ENCODE results near the gene FNDC1.

FNDC1 gene

DNA sequence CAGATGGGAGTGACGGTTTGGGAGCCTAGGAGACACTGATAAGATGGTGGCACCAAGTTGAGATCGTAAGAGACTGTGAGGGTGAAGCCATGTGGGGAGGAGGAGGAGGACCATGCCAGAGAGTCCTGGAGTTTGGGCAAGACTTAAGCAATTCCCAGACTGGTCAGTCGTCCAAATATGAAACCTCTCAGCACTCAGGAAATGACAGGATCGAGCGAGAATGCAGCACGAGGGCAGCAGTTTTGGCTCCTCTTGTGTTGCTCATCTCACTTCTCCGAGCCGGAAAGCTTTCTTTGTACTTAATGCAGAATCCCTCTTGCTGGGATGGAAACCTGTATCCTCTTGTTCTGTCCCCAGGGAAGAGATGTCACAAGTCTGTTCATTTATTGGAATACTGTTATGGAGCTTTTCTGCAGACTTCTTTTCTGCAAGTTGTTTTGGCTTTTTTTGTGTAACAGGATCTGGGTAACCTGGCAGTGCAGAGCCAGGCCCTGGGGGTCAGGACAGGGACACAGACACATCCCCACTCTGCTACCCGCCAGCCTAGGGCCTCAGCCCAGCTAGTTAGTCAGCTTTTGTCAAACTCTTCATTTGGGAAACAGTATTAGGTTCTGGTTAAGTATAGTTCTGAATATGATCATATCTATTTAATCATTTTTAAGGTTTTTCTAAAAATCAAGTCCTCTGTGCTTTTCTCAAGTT is 34.3 kb downstream of the FNDC1 start:
- no peak for TF ChIP-seq GATA1 (IDR thresholded peaks at IDR 0.05; ENCODE audit: low read depth, low read length)
- TF ChIP-seq POLR2A (IDR thresholded peaks at IDR 0.05; ENCODE audit: low read length) = no peak
- DNase-seq = no peak

DNA sequence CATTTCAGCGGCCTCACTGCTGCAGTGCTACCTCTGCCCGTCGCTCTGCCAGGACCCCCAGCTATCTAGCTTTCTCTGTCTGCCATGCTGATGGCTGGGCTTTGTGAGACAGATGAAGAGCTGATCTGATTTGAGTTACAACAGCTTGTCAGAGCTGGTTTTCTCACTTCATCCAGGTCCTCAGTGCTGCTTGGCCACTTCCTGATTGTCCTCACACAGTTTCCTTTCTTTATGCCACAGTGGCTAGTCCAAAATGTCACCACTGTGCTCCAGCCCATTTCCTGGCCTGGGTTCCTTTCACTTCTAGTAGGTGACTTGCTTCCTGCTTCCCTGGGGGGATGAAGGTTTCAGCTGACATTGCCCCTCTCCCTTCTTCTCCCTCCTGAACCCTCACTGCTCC is 35.4 kb downstream of the FNDC1 start:
- TF ChIP-seq GATA1 (IDR thresholded peaks at IDR 0.05; ENCODE audit: low read depth, low read length) (no peak), POLR2A (IDR thresholded peaks at IDR 0.05; ENCODE audit: low read length) (no peak)
- no peak for DNase-seq

DNA sequence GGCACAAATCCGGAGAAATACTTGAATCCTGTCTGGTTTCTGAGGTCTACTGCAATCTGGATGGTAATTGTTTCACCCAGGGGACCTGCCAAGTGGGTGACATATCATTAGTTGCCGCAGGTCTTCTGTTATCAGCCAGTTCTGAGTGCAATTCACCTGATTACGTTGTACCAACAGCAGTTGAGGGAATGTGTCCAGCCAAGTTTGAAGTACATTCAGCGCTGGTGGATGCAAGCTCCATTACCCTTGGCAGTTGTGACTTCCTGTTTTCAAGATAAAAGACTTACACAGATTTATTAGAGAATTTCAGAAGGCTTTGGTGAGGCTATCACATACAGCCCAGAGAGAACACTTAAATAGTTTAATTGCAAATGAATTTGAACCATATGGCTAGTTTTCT is 42.8 kb downstream of the FNDC1 start:
- no peak for TF ChIP-seq GATA1 (IDR thresholded peaks at IDR 0.05; ENCODE audit: low read depth, low read length)
- DNase-seq = no peak

DNA sequence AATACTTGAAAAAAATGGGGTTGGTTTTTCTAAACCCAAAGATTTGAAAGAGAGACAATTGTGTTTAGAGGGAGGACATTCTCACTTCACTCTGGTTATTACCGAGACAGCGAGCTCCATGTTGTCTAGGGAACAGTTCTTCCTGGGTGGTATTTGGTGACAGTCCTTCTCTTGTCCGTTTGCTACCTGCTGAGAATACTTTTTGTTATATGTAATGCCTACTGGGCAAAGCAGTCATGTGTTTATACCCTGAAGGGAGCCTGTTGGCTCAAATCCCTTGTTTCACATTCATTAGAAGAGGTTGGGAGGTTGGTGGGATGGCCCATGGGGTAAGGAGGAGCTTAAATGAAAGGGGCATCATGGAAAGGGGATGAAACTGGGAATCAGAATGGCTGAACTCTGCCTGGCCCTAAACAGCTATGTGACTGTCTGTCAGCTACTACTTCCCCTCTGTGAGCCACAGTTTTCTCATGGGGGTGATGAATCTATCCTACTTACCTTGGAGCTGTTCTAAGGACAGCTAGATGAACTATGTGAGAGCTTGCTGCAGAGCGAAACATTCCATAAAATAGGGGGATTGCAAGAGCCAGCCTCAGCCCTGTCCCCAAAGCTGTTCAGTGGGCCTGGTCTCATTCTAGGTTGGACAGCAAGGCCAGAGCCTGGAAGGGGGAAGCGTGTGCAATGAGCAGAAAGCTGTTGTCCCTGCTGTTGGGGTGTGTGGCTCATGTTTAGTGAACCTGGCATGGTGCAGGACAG is 43.5 kb downstream of the FNDC1 start:
- no peak for DNase-seq
- TF ChIP-seq GATA1 (IDR thresholded peaks at IDR 0.05; ENCODE audit: low read depth, low read length) = no peak
- TF ChIP-seq POLR2A (IDR thresholded peaks at IDR 0.05; ENCODE audit: low read length) = no peak

DNA sequence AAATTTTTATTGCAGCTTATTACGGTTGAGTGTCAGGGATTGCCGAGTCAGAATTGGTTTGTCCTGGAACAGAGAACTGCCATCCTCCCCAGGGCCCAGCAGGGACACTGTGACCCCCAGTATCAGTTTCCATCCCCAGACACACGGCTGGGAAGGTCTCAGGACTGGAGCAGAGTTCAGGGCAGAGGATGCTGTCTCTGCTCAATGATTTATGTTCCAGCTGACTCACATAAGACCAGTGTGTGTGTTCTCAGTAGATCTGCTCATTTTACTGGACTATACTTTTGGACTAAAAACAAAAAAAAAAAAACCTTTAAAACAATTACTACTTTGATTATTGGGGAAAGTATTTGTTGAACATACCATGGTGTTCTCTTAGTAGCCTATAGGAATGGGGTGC is 44.2 kb downstream of the FNDC1 start:
- TF ChIP-seq POLR2A (IDR thresholded peaks at IDR 0.05; ENCODE audit: low read length) = no peak
- no peak for TF ChIP-seq GATA1 (IDR thresholded peaks at IDR 0.05; ENCODE audit: low read depth, low read length)
- DNase-seq = no peak

DNA sequence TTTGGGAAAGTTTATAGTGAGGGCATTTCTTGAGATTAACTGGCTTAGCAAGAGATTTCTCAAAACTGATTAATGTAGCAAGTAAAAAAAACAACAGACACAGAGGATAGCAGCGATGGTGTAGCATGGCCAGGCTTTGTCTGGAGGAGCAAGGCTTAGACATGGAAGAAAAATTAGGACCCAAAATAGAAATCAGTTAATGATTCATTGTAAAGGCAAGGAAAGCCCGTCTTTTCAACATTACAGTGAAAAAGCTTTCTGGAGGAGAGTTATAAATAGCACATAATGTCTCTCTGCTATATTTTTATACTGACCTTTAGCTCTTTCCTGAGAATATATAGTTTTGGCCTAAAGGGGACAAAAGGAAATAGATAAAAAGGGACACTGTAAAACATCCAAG is 45.1 kb downstream of the FNDC1 start:
- DNase-seq = no peak
- no peak for TF ChIP-seq POLR2A (IDR thresholded peaks at IDR 0.05; ENCODE audit: low read length)
- no peak for TF ChIP-seq GATA1 (IDR thresholded peaks at IDR 0.05; ENCODE audit: low read depth, low read length)

DNA sequence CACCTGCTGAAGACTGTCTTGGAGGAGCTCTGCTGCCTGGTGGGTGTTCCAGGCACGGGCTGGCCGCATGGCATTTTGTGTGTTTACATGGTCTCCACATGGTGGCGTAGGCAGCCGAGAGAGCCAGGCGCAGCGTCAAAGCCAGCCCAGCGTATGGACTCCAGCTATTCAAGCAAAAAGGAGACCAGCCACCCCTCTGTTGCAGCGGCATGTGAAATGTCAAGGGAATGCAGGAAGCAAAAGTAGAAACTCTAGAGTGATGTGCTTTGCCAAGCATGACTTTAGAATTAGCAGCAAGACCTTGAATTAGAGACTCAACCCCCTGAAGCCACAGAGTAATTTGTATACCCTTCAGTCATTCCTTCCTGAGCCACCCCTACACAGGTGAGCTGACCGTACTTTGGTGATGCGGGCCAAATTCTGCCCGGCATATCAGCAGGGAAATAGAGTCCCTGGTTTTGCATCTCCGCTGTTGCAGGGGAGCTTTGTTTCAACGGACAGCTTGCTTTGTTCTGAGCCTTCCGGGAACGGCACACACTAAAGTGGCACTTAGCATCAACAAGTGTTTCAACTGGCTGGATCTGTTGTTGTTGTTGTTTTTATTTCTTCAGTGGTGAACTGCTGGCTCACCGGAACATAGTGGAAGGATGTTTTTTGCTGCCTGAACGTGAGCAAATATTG is 48.5 kb downstream of the FNDC1 start:
- TF ChIP-seq GATA1 (IDR thresholded peaks at IDR 0.05; ENCODE audit: low read depth, low read length) (no peak), POLR2A (IDR thresholded peaks at IDR 0.05; ENCODE audit: low read length) (no peak)

DNA sequence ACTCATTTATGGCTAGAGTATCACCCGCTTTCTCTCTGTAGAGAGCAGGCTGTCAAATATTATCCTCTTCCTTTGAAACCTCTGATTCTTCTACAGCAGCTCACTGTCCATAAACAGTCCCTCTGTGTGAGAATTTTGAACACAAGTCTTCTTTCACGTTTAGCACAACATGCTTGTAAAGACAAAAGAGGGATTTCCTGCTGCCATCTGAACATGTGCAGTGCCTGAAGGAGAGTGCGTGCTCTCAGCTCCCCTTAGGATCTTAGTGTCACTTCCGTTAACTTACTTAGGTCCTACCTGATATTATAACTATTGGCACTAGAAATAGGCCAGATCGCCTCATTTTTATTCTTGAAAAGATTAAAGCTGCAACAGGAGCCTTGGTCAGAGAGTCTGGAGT is 50.9 kb downstream of the FNDC1 start:
- no peak for DNase-seq
- TF ChIP-seq GATA1 (IDR thresholded peaks at IDR 0.05; ENCODE audit: low read depth, low read length) = no peak
- TF ChIP-seq POLR2A (IDR thresholded peaks at IDR 0.05; ENCODE audit: low read length) = no peak

More for the DNA sequence above, 48.5 kb downstream of the FNDC1 start:
- peak; percentile 15 to 38 for DNase-seq

DNA sequence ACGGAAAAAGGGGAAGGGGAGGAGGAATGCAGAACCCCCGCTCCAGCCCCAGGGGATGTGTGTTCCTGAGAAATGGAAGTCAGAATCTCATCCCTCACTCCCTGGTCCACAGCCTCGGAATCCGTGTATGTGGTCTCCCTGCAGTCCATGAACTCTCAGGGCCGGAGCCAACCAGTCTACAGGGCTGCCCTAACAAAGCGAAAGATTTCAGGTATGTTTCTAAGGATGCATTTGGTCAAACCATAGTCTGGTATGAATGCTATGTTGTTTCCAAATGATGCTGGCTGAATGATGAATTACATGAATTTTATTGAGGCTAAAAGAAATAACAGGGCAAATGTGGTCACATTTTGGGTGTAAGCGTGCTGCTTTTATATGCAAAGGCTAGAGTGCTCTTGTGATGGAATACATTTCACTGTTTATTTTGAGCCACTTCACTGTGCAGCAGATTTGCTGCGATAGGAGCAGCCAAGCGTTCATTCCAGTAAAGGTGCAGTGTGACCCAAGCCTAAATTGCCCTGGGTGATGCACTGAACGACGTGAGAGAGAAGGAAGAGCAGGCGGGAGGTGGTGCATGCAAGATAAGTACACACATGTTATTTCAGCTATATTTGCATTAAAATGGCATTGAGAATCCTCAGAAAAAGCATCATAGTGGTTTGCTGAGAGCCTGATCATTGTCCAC is 52.4 kb downstream of the FNDC1 start:
- TF ChIP-seq POLR2A (IDR thresholded peaks at IDR 0.05; ENCODE audit: low read length) = no peak
- no peak for DNase-seq

DNA sequence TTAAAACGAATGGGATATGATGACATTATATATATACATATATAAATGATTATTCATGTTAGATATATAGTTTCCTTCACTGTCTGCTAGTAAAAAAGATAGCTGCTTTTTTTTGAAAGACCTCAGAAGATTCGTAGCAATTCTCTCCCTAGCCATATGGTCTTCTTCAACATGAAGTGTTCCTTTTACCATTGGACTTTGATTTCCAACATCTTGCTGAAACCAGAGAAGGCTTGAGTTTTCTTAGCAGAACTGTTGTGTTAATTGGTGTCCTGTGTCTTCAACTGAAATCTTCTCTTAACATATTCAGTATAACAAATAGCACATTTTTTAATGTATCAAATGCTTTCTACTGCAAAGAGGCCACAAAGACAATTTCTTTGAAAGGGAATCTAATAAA is 55.3 kb downstream of the FNDC1 start:
- no peak for TF ChIP-seq GATA1 (IDR thresholded peaks at IDR 0.05; ENCODE audit: low read depth, low read length)
- no peak for TF ChIP-seq POLR2A (IDR thresholded peaks at IDR 0.05; ENCODE audit: low read length)
- no peak for DNase-seq

DNA sequence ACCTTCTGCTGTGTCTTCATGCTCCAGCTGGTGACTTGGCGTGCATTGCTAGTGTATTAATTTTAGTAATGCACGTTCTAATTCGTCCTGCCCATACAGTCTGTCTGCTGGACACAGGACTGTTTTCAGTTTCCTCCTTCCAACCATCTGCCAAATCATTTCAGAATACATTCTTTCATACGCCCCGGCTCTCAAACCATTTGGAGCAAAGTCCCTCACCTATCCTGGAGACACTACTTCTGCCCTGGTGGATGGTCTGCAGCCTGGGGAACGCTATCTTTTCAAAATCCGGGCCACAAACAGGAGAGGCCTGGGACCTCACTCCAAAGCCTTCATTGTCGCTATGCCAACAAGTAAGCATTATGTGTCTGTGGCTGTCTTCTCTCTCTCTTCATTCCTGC is 60.5 kb downstream of the FNDC1 start:
- TF ChIP-seq GATA1 (IDR thresholded peaks at IDR 0.05; ENCODE audit: low read depth, low read length) = no peak
- no peak for TF ChIP-seq POLR2A (IDR thresholded peaks at IDR 0.05; ENCODE audit: low read length)
- no peak for DNase-seq

DNA sequence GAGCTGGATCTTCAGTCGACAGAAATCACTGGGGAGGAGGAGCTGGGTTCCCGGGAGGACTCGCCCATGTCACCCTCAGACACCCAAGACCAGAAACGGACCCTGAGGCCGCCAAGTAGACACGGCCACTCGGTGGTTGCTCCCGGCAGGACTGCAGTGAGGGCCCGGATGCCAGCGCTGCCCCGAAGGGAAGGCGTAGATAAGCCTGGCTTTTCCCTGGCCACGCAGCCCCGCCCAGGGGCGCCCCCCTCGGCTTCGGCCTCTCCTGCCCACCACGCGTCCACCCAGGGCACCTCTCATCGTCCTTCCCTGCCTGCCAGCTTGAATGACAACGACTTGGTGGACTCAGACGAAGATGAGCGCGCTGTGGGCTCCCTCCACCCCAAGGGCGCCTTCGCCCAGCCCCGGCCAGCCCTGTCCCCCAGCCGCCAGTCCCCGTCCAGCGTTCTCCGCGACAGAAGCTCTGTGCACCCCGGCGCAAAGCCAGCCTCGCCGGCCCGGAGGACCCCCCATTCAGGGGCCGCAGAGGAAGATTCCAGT is 63.0 kb downstream of the FNDC1 start:
- no peak for TF ChIP-seq GATA1 (IDR thresholded peaks at IDR 0.05; ENCODE audit: low read depth, low read length)
- no peak for TF ChIP-seq POLR2A (IDR thresholded peaks at IDR 0.05; ENCODE audit: low read length)
- DNase-seq = no peak

DNA sequence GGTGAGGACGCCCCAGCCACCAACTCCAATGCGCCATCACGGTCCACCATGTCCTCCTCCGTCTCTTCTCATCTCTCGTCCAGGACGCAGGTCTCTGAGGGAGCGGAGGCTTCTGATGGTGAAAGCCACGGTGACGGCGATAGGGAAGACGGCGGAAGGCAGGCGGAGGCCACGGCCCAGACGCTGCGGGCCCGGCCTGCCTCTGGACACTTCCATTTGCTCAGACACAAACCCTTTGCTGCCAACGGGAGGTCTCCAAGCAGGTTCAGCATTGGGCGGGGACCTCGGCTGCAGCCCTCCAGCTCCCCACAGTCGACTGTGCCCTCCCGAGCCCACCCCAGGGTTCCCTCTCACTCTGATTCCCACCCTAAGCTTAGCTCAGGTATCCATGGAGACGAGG is 63.6 kb downstream of the FNDC1 start:
- TF ChIP-seq POLR2A (IDR thresholded peaks at IDR 0.05; ENCODE audit: low read length) = no peak
- TF ChIP-seq GATA1 (IDR thresholded peaks at IDR 0.05; ENCODE audit: low read depth, low read length) = no peak
- DNase-seq = no peak

All from erythroblast (primary cell).